Measurements from ENCODE around the gene CPHXL.

DNA sequence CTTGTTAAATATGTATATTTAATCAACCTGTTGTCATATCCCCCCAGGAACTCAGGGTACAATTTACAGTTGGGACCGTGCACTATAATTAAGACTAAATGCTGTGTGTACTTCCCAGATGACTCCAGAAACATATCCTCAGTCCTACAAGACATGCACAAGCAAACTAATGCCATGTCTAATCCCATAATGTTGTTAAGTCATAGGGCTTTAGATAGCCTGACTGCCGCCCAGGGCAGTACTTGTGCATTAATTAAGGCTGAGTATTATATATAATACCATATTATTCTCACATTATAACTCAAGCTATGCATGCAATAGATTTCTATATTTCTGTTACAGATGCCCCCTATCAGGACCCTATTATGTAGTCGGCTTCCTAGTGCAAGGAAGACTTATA is 20.1 kb upstream of the CPHXL start:
- no peak for TF ChIP-seq CTCF (IDR thresholded peaks at IDR 0.05)
- TF ChIP-seq POLR2A (IDR thresholded peaks at IDR 0.05), result no peak

Data from breast epithelium (tissue), 3 donors.